RWPE1 (cell line): ENCODE results near the gene STK32C.

Experiments used
- CTCF ChIA-PET: fragments of 350-600 bp; sonication (Branson Sonifier 250); formaldehyde crosslinking; extraction: SDS; loops from one replicate; lab custom pipeline; 2021; lab: Yijun Ruan, JAX
- POLR2A ChIA-PET: fragments of 400-600 bp; formaldehyde crosslinking; extraction: SDS; loops from one replicate; lab custom pipeline; 2020; ENCODE audit warnings: antibody characterized with exemption; ENCODE audit not compliant: low non-redundant PET; lab: Yijun Ruan, JAX
- DNase-seq: peaks from one replicate; pipeline ENCODE4 v3.0.0; 2012; ENCODE audit warnings: low spot score
- H3K27ac ChIP-seq: fragments of 450-650 bp; 2 replicates; pipeline ENCODE4 v1.5.1; 2017
- TF ChIP-seq, protein P1 (sequence below): fragments of 450-650 bp; conservative IDR thresholded peaks from 2 replicates; pipeline ENCODE4 v1.5.1; 2017; ENCODE audit warnings: low read depth, mild to moderate bottlenecking

The STK32C gene

DNA sequence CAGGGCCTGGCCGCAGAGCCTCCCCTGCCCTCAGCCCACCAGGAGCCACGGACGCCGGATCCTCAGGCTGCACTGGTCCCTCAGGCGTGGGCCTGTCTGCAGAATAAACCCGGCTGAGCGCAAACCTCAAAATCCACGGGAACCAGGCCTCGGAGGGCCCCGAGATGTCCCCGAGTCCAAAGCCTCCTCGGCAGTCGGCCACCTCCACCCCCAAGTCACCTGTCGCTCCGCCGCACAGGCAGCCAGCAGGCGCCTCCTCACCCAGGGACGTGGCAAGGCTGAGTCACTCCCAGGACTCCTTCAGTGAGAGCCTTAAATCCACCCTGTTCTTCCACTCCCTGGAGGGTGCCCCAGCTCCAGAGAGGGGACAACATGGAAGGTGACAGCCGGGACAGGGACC lies 33.2 kb downstream of the STK32C start:
- TF ChIP-seq, protein P1, sequence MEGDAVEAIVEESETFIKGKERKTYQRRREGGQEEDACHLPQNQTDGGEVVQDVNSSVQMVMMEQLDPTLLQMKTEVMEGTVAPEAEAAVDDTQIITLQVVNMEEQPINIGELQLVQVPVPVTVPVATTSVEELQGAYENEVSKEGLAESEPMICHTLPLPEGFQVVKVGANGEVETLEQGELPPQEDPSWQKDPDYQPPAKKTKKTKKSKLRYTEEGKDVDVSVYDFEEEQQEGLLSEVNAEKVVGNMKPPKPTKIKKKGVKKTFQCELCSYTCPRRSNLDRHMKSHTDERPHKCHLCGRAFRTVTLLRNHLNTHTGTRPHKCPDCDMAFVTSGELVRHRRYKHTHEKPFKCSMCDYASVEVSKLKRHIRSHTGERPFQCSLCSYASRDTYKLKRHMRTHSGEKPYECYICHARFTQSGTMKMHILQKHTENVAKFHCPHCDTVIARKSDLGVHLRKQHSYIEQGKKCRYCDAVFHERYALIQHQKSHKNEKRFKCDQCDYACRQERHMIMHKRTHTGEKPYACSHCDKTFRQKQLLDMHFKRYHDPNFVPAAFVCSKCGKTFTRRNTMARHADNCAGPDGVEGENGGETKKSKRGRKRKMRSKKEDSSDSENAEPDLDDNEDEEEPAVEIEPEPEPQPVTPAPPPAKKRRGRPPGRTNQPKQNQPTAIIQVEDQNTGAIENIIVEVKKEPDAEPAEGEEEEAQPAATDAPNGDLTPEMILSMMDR: no peak
- no peak for DNase-seq
- ChIA-PET CTCF (interaction anchor here (1.0 kb wide), 1 partner anchor 11 kb away, joined by 4 read pairs; no protein-coding TSS in a partner anchor), POLR2A (no interaction called here)
- no peak overlapping the region for H3K27ac ChIP-seq

DNA sequence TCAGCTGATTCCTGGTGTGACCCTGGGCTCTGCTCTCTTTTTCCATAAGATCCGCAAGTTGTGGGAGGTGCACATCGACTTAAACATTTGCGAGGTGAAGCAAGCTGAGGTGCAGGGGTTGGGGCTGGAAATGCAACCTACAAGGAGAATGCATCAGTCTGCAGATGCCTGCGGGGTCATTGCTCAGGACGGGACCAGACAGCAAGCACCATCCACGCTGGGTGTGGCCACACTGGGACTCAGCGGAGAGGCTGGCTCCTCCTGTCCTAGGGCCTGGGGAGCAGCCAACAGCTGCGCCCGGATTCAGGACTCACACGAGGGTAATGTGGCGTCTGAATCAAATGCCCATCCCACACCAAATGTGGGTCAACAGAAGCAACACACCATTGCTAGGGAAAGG lies 33.8 kb downstream of the STK32C start:
- H3K27ac ChIP-seq: no peak overlapping the region
- CTCF ChIA-PET: no interaction called here
- no peak for DNase-seq
- TF ChIP-seq, protein P1: no peak
- POLR2A ChIA-PET: no interaction called here

DNA sequence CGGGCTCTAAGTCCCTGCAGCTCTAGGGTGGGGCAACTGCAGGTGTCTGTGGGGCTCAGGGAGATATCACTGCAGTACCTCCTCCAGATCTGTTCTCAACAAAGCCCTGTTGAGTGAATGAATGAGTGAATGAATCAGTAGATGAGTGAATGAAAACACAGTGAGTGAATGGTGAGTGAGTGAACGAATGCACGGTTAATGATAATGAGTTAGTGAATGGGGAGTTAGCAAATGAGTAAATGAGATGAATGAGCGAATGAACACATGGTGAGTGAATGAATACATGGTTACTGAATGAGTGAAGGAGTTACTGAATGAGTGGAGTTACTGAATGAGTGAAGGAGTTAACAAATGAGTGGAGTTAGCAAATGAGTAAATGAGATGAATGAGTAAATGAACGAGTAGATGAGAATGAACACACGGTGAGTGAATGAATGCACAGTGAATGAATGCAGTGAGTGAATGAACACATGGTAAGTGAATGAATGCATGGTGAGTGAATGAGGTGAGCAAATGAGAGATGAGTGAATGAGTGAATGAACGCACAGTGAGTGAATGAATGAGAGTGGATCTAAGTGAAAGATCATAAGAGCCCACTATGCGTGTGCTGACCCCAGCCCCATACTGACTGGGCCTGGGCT lies 34.3 kb downstream of the STK32C start:
- no peak overlapping the region for H3K27ac ChIP-seq
- TF ChIP-seq, protein P1: no peak
- POLR2A ChIA-PET: no interaction called here
- CTCF ChIA-PET: interaction anchor here (0.6 kb wide), 1 partner anchor 37 kb away, joined by 5 read pairs; no protein-coding TSS in a partner anchor
- no peak for DNase-seq

DNA sequence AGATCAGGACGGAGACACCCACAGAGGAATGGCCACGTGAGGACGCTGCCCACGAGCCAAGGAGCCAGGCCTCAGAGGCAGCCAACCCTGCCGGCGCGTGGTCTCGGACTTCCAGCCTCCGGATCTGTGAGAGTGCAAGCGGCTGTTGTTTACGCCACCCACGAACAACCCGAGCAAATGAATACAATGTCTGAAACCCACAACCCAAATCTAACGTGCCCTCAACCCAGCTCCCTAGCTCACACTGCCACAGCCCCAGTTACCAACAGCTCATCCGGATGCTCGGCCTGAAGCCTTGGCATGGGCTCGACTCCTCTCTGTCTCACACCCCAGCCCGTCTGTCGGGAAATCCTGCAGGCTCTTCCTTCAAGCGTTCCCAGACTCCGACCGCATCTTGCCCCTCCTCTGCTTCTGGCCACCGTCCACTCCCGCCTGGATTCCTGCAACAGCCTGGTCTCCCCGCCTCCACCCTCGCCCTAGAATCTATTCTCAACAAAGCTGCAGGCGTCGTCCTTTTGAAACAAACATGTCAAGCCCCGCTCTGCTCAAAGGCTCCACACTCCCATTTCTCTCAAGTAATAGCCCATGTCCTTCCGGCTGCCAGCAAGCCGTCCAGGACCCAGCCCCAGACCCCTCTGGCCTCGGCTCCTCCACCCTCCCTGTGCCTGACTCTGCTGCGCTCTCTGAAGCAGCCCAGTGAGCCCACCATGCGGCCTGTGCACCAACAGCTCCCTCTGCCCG lies 35.3 kb downstream of the STK32C start:
- no peak for DNase-seq
- H3K27ac ChIP-seq: no peak overlapping the region
- CTCF ChIA-PET: no interaction called here
- TF ChIP-seq, protein P1: no peak
- POLR2A ChIA-PET: no interaction called here

DNA sequence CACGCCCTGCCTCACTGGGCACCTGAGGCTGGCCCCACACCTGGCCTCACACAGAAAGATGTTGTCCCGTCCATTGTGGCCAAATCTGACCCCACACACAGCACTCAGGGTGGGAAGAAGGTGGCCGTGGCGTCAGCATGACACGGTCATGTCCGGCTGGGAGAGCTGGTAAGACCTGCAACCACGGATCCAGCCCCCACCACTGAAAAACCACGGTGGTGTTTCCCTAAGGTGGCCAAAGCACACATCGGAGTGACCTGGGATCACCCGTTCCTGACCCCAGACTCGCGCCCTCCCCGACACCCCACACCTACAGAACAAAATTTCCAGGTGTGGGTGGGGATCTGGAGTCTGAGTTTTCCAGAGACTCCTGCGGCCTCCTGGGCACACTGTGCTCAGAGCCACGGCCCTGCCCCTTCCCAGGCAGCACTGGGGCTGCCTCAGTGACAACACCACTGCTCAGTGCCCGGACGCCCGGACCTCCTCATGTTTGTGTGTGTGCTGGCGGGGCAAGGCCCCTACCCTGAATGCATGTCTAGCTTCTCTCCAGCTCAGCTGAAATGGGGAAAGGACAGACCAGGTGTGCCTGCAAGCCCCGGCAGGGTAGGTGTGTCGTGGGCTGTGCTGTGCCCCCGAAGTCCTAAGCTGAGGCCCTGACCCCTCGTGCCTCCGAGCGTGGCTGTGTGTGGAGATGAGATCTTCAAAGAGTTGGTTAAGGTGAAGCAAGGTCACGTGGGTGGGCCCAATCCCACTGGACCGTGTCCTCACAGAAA lies 36.1 kb downstream of the STK32C start:
- ChIA-PET CTCF (interaction anchor here (0.7 kb wide), 1 partner anchor 84 kb away, joined by 4 read pairs; no protein-coding TSS in a partner anchor), POLR2A (no interaction called here)
- H3K27ac ChIP-seq: no peak overlapping the region
- DNase-seq: no peak
- TF ChIP-seq, protein P1: no peak
